COR-L47 (cell line): ENCODE results near the gene PERCC1.

Source experiments
- DNase-seq: peaks from one replicate; lab custom pipeline; 2025; lab: John Stamatoyannopoulos, UW

Gene PERCC1

DNA sequence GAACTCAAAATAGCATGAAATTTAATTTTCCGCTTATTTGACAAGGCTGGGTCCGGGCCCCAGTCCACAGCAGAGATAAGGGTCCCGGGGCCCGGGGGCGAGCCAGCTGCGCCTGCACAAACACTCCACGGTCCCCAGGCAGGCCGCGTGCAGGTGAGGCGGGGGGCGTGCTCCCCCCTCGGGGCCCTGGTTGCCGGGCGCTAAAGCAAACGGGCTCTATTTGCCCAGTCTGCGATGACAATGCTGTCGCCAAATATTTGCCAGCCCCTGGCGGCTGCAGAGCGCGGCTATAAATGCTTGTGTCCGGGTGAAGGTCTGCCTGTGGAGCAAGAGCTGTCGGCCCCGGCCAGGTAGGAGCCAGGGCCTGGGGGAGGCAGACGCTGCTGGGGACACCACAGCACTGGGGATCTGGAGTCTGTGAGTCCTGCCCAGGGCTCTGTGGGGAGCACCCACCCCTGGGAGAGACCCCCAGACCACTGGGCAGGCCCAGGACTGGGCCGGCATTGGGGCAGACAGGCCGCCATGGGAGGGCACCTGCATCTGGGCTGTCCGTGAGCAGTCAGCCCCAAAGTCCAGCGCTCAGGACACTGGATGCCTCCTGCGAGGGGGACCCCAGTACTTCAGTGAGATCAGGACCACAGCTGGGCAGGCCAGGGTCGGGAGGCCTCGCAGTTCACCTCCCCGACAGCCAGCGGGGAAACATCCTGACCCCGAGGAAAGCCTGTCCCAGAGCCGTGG lies at the start of gene PERCC1:
PERCC1 (plus strand) TSS at position 320 of the 738 bp plus-strand sequence. CDS start 1,516 bp downstream, outside the sequence.
- peak; percentile 78 for DNase-seq

DNA sequence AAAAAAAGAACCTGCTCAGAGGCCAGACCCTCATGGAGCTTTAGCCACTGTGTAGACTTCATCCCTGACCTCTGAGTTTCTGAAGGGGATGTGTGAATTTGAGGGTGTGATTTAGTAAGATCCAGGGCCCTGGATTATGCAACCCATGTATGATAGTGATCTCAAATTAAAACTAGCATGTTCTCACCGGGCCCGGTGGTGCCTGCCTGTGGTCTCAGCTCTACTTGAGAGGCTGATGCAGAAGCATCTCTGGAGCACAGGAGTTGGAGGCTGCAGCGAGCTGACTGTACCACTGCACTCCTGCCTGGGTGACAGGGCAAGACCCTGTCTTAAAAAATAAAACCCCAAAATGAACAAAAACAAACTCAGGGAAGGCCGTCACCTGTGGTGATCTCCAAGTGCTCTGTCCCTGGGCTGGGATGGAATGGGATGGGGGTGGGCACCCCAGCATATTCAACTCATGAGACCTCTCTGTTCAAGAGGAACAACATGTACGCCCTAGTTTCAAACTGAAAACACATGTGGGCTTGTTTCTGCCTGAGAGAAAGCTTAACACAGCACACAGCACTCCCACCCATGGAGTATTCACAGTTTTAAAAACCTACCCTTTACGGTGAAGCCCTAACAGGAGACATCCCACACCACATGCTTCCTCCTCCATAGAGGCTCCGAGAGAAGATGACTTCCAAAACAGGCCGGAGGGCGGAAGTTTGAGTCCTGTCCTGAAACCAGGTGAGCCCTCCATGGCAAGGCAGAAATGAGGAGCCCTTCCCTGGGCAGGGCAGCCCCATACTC lies 49.1 kb upstream of the PERCC1 start:
- no peak for DNase-seq

GRCh38 chr16:1383556-1383955 lies 47.3 kb upstream of the PERCC1 start:
- no peak for DNase-seq

DNA sequence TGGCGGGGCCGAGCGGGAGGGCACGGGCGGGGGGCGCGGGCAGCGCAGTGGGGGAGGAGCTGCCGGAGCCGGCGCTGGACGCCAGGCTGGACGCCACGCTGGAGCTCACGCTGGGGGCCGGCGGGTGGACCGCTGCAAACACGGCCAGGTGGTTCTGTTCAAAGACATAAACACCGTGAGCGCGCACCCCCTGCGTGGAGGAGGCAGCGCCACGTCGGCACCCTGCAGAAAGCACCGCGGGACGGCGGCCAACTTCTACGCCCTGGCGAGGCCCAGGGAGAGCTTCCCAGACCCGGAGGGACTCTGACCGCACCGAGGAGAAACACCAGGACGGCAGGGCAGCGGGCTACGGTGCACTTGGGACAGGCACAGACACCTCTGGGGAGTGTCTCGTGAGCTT lies 45.6 kb upstream of the PERCC1 start:
- DNase-seq: peak; percentile 92

GRCh38 chr16:1387331-1387730 lies 43.5 kb upstream of the PERCC1 start:
- DNase-seq: no peak

- no peak for DNase-seq
Measured at GRCh38 chr16:1389762-1390161, 41.1 kb upstream of the PERCC1 start.

GRCh38 chr16:1390239-1390779 lies 40.6 kb upstream of the PERCC1 start:
- no peak for DNase-seq

- no peak for DNase-seq
Measured at GRCh38 chr16:1392826-1393225, 38.1 kb upstream of the PERCC1 start.

DNA sequence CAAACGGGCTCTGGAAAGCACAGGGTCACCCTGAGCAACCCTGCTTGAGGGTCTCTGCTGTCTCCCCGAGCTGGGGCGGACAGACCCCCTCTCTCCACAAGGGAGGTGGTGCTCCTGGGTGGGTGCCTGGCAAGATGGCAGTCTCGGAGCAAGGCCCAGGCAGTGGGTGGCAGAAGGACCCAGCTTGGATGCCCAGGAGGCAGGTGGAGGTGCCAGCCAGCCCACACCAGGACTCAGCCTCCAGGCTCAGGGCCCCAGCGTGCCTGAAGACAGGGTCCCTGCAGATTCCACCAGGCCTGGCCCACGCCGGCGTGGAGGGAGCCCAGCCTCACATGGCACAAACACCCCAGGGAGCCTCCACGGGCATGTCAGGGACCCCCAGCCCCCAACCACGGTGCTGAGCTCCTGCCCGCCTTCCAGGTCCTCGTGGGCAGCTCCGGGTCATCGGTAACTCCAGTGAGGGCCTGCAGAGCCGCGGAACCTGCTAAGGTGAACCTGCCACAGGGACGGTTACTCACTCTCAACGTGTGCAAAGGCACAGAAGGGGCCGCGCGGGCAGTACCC lies 37.2 kb upstream of the PERCC1 start:
- DNase-seq: no peak

GRCh38 chr16:1394367-1394951 lies 36.4 kb upstream of the PERCC1 start:
- no peak for DNase-seq

DNA sequence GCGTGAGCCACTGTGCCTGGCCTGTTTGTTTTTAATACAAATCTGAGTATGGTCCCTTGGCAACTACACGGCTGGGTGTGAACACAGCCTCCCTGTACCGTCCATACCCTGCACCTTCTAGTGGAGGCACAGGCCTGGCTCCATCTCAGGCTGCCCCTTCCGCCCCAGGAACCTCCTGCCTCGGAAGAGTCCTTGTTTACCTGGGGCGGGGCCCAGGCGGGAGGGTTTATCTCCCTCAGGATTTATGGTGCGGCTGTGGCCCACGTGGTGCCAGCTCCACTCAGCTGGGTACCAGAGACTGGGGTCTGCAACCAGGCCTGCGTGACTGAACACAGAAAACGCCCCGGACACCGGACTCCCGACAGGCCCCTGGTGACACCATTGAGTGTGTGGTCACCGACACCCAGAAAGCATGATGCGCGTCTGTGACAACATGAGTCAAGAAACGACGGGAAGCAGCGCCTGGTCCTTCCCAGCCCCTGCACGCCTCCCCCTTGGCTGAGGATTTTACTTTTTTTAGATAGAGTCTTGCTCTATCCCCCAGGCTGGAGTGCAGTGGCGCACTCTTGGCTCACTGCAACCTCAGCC lies 35.3 kb upstream of the PERCC1 start:
- no peak for DNase-seq

DNA sequence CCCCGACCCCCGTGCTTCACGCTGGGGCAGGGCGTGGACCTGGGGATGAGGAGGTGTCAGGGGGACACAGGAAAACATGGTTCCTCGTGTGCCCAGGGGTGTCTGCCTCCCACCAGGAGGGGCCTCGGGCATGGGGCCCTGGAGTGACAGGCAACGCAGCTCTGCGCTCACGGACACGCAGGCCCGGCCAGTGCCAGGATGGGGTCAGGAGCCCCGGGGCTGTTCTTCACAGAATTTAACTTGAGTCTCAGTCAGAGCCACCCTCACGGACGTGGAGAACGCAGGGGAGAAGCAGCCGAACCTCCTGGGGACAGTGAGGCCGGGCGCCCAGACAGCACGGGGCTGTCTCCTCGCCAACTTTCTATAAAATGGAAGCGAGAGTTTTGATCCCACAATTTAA lies 33.1 kb upstream of the PERCC1 start:
- DNase-seq: no peak

DNA sequence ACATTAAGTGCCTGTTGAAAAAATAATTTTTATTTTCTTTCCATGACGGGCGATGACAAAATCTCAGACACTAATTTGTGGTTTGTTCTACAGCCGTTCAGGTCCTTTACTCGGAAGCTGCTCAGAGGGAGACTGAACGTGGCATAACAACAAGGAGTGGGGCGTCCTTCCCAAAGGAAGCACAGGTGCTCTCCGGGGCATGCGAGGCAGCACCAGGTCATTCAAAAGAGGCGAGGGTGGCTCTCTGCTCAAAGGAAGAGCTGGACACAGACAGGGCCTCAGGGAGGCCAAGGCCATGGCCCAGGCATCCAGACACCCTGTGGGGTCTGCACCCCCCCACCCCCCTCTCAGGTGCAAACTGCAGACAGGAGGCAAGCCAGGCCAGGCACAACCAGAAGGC lies 32.5 kb upstream of the PERCC1 start:
- no peak for DNase-seq

GRCh38 chr16:1398826-1399581 lies 31.9 kb upstream of the PERCC1 start:
- no peak for DNase-seq

- no peak for DNase-seq
Measured at GRCh38 chr16:1401061-1401757, 29.7 kb upstream of the PERCC1 start.

- DNase-seq: no peak
Measured at GRCh38 chr16:1401758-1402154, 29.1 kb upstream of the PERCC1 start.

GRCh38 chr16:1403036-1403435 lies 27.8 kb upstream of the PERCC1 start:
- DNase-seq: no peak

DNA sequence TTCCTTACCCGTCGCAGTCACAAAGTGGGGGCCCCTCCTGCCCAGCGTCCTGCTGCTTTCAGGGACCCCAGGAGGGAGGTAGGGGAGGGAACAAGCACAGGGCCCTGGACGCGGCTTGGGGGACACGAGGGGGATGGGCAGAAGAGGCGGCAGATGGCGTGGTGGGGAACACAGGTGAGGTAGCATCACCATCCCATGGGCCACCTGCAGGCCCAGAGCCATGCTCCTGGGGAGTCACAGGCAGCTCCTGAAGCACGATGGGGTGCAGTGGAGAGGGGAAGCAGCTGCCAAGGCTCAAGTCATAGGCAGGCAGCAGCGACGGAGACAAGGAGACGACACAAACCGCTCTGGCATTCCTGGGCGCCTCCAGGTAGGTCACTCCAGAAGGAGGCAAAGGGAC lies 27.1 kb upstream of the PERCC1 start:
- no peak for DNase-seq

GRCh38 chr16:1407753-1408152 lies 23.1 kb upstream of the PERCC1 start:
- no peak for DNase-seq

GRCh38 chr16:1408171-1408837 lies 22.6 kb upstream of the PERCC1 start:
- peak; percentile 92 for DNase-seq
